Measurements from ENCODE around the gene STS.
"Not testable (repeated sequence)": the region's sequence is repeated elsewhere in the genome, so short reads cannot be mapped to it uniquely, and the experiment has no call there.

STS gene

GRCh38 chrX:7178859-7179258 is 31.3 kb downstream of the STS start:
- DNase-seq (ENCODE audit: low read depth in 4 of 4, low spot score in 1 of 4): not testable (repeated sequence)

GRCh38 chrX:7179446-7179845 is 31.9 kb downstream of the STS start:
- no peak for DNase-seq (ENCODE audit: low read depth in 4 of 4, low spot score in 1 of 4)

DNA sequence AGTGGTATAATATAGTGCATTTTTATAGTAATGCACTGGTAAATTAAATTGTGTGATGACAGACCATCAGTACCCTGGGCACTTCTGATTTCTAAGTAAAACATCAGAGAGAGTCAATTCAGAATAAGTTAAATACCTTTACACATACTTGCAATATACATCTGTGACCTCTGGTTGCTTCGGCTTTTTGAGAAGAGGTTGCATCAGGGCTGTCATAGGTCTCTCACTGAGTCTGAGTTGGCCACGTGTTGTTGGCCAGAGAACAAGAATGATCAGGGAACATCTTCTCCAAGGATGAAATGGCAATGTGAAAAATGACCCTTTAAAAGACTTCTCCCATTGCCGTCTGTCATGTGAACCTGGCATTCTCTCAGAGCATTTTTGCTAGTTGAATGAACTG is 37.3 kb downstream of the STS start:
- no peak for DNase-seq (ENCODE audit: low read depth in 4 of 4, low spot score in 1 of 4)

- DNase-seq (ENCODE audit: low read depth in 4 of 4, low spot score in 1 of 4): no peak
Observed at GRCh38 chrX:7188672-7189071, 41.2 kb downstream of the STS start.

DNA sequence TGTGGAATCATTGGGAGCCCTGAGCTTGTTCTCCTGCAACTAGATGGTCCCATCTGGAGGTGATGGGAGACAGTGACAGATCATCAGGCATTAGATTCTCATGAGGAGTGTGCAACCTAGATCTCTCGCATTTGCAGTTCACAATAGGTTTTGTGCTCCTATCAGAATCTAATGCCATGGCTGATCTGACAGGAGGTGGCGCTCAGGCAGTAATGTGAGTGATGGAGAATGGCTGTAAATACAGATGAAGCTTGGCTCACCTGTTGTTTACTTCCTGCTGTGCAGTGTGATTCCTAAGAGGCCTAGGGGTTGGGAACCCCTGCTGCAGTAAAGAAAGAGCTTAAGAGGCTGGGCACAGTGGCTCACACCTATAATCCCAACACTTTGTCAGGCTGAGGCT is 42.6 kb downstream of the STS start:
- DNase-seq (ENCODE audit: low read depth in 4 of 4, low spot score in 1 of 4): no peak

DNA sequence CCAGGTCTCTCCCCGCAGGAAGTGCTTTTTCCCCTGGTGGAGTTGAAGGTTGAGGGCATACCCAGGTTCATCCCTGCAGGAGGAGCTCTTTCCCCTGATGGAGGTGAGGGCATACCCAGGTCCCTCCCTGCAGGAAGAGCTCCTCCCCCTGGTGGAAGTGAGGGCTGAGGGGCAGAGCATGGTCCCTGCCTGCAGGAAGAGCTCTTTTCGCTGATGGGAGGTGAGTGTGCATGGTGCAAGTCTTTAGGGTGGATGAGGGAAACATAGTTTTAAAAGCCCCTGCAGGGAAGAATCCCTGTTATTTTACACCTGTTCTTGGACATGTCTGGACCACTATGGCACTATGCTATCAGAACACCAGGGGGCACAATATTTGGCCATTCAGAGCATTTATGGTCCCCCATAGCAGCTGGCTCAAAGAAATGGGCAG is 44.2 kb downstream of the STS start:
- DNase-seq (ENCODE audit: low read depth in 4 of 4, low spot score in 1 of 4): no peak

DNA sequence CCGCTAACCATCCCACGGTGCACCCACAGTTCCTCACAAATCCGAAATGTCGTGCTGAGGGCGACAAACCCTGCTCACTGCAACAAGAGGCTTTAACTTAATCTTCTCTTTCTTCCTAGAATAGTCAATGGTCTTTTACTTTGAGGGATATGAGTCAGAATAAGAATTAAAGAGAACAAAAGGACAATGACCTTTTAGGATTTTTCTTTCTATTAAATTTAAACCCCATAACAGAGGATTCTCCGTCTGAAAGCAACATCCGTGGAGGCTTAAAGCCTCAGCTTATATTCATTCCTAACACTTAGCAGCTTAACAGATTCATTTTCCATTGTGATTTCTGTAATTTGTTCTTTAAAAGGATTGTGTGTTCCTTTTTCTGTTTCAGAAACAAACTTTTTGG is 45.4 kb downstream of the STS start:
- DNase-seq (ENCODE audit: low read depth in 4 of 4, low spot score in 1 of 4): no peak

DNA sequence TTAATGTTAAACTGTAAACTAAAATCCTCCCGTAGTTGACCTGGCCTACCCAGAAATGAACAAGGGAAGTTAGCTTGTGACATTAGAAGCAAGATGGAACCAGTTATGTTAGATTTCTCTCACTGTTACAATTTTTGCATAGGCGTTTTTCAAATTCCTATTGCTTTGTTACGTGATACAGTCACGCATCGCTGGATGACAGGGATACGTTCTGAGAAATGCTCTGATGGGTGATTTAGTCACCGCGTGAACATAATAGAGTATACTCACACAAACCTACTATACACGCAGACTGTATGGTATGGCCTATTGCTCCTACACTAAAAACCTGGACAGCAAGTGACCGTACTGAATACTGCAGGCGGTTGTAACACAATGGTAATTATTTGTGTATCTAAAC is 47.1 kb downstream of the STS start:
- DNase-seq (ENCODE audit: low read depth in 4 of 4, low spot score in 1 of 4): no peak

Data from stimulated activated CD4-positive, alpha-beta T cell treated with anti-CD3 and anti-CD28 coated beads, Interleukin-1b, Interleukin-23, amount 100 ng/mL, for 24 hours (primary cell).